ENCODE results near the gene ZNF516. TPM values are rescaled to one million over a fixed set of nuclear protein-coding genes. Genes with fewer than 3 reads are reported as not detected.
A peak's percentile ranks its signal among the peaks of the same experiment; 100 is the strongest.

Gene ZNF516
- total RNA-seq, 1 donor from 2014 or later, result 11.5 TPM

GRCh38 chr18:76455003-76455676 is 39.9 kb downstream of the ZNF516 start:
- peaks cover 3% of the 10 kb centered on the region for H3K36me3 ChIP-seq
- H3K27ac ChIP-seq (replicated peaks), result no peak overlapping the region

DNA sequence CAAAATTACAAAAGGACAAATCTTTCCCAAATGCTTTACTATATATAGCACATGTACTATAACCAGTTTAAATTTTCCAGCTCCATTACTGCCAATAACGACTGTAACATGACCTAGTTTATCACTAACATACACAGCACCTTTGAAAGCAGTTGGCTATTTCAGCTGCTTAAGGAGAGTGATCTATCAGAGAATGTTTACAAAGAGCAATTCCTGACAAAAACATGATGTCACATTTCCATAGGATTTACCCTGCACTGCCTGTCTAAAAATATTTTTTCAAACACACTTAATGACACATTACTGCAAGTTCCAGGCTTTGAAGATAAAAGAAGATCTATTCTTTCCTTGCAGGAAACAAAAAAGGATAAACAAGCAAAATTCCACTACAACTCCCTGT is 40.6 kb downstream of the ZNF516 start:
- no peak for DNase-seq
- intact Hi-C loops (cut with micrococcal nuclease), result no loop called here
- Histone ChIP-seq H3K4me1 (peaks cover 83% of the 10 kb centered on the region), H3K9me3 (replicated peaks) (no peaks in the 10 kb centered on the region), H3K4me3 (no peak overlapping the region), H3K27me3 (ENCODE audit: low read depth) (no peaks in the 10 kb centered on the region), H3K36me3 (peaks cover 3% of the 10 kb centered on the region), H3K27ac (replicated peaks) (no peak overlapping the region)
- TF ChIP-seq CTCF (IDR thresholded peaks at IDR 0.05; ENCODE audit: borderline replicate concordance), result no peak

More at GRCh38 chr18:76455003-76455676, 39.9 kb downstream of the ZNF516 start:
- DNase-seq, result no peak
- Histone ChIP-seq H3K9me3 (replicated peaks) (no peaks in the 10 kb centered on the region), H3K4me1 (peaks cover 83% of the 10 kb centered on the region), H3K27me3 (ENCODE audit: low read depth) (no peaks in the 10 kb centered on the region), H3K4me3 (no peak overlapping the region)
- no peak for TF ChIP-seq CTCF (IDR thresholded peaks at IDR 0.05; ENCODE audit: borderline replicate concordance)
- intact Hi-C loops (cut with micrococcal nuclease), result no loop called here

GRCh38 chr18:76453932-76454331 is 41.1 kb downstream of the ZNF516 start:
- no peak overlapping the region for H3K27ac ChIP-seq (replicated peaks)
- peaks cover 82% of the 10 kb centered on the region for H3K4me1 ChIP-seq
- no peaks in the 10 kb centered on the region for H3K9me3 ChIP-seq (replicated peaks)
- no peaks in the 10 kb centered on the region for H3K27me3 ChIP-seq (ENCODE audit: low read depth)
- peaks cover 3% of the 10 kb centered on the region for H3K36me3 ChIP-seq
- intact Hi-C loops (cut with micrococcal nuclease), result no loop called here
- no peak overlapping the region for H3K4me3 ChIP-seq
- no peak for TF ChIP-seq CTCF (IDR thresholded peaks at IDR 0.05; ENCODE audit: borderline replicate concordance)
- DNase-seq, result no peak

DNA sequence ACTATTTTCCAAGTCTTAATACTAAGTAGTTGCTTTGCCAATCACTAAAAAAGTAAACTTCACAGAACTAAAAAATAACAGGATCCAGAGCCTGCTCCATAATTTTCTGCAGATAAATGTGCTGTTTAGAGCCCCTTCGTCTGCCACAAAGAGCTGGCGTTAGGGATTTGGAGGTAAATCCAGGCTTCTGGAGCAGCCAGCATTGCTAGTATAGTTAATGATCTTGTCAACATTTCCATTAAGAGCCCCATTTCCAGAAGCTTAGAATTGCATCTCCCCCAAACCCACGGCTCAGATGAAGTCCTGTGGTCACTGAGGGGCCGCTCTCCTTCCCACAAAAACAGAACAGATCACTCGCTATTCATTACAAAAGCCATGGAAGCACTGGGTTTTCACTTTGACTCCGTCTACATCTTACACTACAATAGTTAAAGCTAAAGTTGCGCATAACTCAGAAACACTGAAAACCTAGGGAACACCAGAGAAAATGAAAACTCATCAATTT is 41.9 kb downstream of the ZNF516 start:
- peaks cover 86% of the 10 kb centered on the region for H3K4me1 ChIP-seq
- no peak for DNase-seq
- no peaks in the 10 kb centered on the region for H3K36me3 ChIP-seq
- no peaks in the 10 kb centered on the region for H3K9me3 ChIP-seq (replicated peaks)
- no peaks in the 10 kb centered on the region for H3K27me3 ChIP-seq (ENCODE audit: low read depth)
- no peak for TF ChIP-seq CTCF (IDR thresholded peaks at IDR 0.05; ENCODE audit: borderline replicate concordance)
- no peak overlapping the region for H3K4me3 ChIP-seq
- intact Hi-C loops (cut with micrococcal nuclease), result no loop called here
- H3K27ac ChIP-seq (replicated peaks), result no peak overlapping the region

- Histone ChIP-seq H3K27me3 (ENCODE audit: low read depth) (no peaks in the 10 kb centered on the region), H3K4me1 (peaks cover 86% of the 10 kb centered on the region), H3K36me3 (no peaks in the 10 kb centered on the region), H3K4me3 (no peak overlapping the region), H3K27ac (replicated peaks) (peak overlapping the region; percentile 87), H3K9me3 (replicated peaks) (no peaks in the 10 kb centered on the region)
- DNase-seq, result no peak
- TF ChIP-seq CTCF (IDR thresholded peaks at IDR 0.05; ENCODE audit: borderline replicate concordance), result no peak
- intact Hi-C loops (cut with micrococcal nuclease), result no loop called here
These were observed 42.7 kb downstream of the ZNF516 start for GRCh38 chr18:76452357-76452756.
